GM12892 (cell line): Measurements from ENCODE around the gene GRM7.

Experiments used
- POLR2A ChIP-seq: IDR thresholded peaks from 2 replicates; pipeline ENCODE4 v1.6.1; 2011; ENCODE audit warnings: low read depth, low read length, control low read depth
- POLR2AphosphoS5 ChIP-seq: IDR thresholded peaks from 2 replicates; pipeline ENCODE4 v1.6.1; 2011; ENCODE audit warnings: low read depth, low read length, control low read depth
- TAF1 ChIP-seq: IDR thresholded peaks from 2 replicates; pipeline ENCODE4 v1.6.1; 2011; ENCODE audit warnings: low read depth, mild to moderate bottlenecking, control low read depth, low read length, borderline replicate concordance

DNA sequence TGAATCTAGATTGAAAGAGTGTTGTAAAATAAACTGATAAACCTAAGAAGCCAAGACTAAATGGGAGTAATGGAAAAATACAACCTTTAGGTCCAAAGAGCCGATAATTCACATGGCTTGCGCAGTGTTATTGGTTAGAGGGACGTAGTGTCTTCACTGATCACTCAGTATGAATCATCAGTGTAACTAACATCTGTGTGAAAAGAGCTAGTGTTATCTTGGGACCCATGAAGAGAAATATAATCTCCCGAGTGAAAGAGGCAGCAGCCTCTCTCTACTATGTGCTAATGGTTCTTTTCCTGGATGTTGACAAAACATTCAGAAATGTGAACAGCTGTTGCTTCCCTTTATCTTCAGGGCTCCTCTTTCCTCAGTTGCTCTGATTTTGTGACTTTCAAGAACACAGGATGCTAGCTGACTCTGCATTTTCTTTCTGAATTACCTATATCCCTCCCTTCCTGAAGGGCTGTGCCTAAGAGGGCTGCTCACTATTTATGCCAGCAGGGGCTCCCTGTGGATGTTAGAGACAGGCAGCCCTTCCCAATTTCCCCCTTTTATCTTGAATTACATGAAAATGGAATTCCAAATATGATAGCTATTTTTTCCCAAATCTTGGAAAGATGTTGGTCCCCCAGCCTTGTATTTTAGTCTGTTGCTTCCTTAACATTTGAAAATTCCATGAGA is 128.8 kb downstream of the GRM7 start:
- TF ChIP-seq POLR2AphosphoS5 = no peak
- TF ChIP-seq POLR2A = no peak
- no peak for TF ChIP-seq TAF1
